HCT116 (cell line): ENCODE measurements around the gene AGFG2. TPM values are rescaled to one million over a fixed set of nuclear protein-coding genes. Genes with fewer than 3 reads are reported as not detected.

Source experiments
- ATAC-seq: fragments of 200-7000 bp; cut with Tn5 transposase; 2 replicates; pipeline ENCODE4 v1.9.1; 2020; ENCODE audit warnings: mild to moderate bottlenecking, moderate library complexity
- Bru-seq: library from RNA; stranded (reverse); fragments of 400-500 nt; gene quantifications from one replicate; lab custom pipeline; 2021; lab: Mats Ljungman, UMichigan
- BruChase-seq, 2 experiments: library from RNA; stranded (reverse); fragments of 400-500 nt; gene quantifications; one replicate each; lab custom pipeline; 2021; lab: Mats Ljungman, UMichigan
- BruUV-seq: library from RNA; stranded (reverse); fragments of 400-500 nt; replicated peaks from 2 replicates; lab custom pipeline; 2021; lab: Mats Ljungman, UMichigan
- CTCF ChIA-PET: fragments of 300-600 bp; sonication (Branson Sonifier 250); formaldehyde crosslinking; loops from one replicate; lab custom pipeline; 2021; ENCODE audit warnings: antibody characterized with exemption; lab: Charles Lee
- POLR2A ChIA-PET: fragments of 300-600, 350-600 bp; sonication (Branson Sonifier 250); formaldehyde crosslinking; loops from one replicate; lab custom pipeline; 2021; ENCODE audit warnings: antibody characterized with exemption; lab: Charles Lee
- RAD21 ChIA-PET, 2 experiments: fragments of 300-600 bp; sonication (Branson Sonifier 250); formaldehyde crosslinking; loops; one replicate each; lab custom pipeline; 2023; ENCODE audit warnings: low total read pairs in 2 of 2; ENCODE audit not compliant: uncharacterized antibody in 2 of 2, unreplicated experiment in 2 of 2, low non-redundant PET in 1 of 2; lab: Charles Lee
- DNase-seq: peaks from one replicate; pipeline ENCODE4 v3.0.0-alpha.2; 2010; ENCODE audit warnings: low read depth, low spot score
- H2AFZ ChIP-seq: fragments of 200-600 bp; shearing (Covaris generic), sonication (generic); 2 replicates; pipeline ENCODE4 v1.6.1; 2017; ENCODE audit warnings: low read depth, mixed run types, mixed read lengths, antibody characterized with exemption, low read length; ENCODE audit not compliant: poor library complexity, severe bottlenecking
- H3K27ac ChIP-seq: 2 replicates; pipeline ENCODE4 v1.5.1; 2012; ENCODE audit warnings: low read depth, low read length
- H3K27me3 ChIP-seq: fragments of 200-600 bp; sonication (generic); 2 replicates; pipeline ENCODE4 v1.6.1; 2016; ENCODE audit warnings: mixed run types, low read length, mixed read lengths; ENCODE audit not compliant: insufficient read depth
- H3K36me3 ChIP-seq, 2 experiments: fragments of 200-500 bp in 1 of 2; fragments of 200-600 bp in 1 of 2; sonication (Bioruptor generic) in 1 of 2; sonication (generic) in 1 of 2; 2 replicates each; pipeline versions ENCODE4 v1.5.1 to v1.6.1; 2014 to 2016; ENCODE audit warnings: low read length in 2 of 2, inconsistent platforms in 1 of 2, mixed read lengths in 1 of 2, mixed run types in 1 of 2; ENCODE audit not compliant: insufficient read depth in 2 of 2, control insufficient read depth in 1 of 2
- H3K4me1 ChIP-seq, 2 experiments: fragments of 200-600 bp in 1 of 2; sonication (generic) in 1 of 2; 2 replicates each; pipeline versions ENCODE4 v1.5.1 to v1.6.1; 2012 to 2017; ENCODE audit warnings: low read length in 2 of 2, inconsistent platforms in 1 of 2, mild to moderate bottlenecking in 1 of 2, mixed read lengths in 1 of 2, mixed run types in 1 of 2, moderate library complexity in 1 of 2; ENCODE audit not compliant: insufficient read depth in 2 of 2, control insufficient read depth in 1 of 2
- H3K4me2 ChIP-seq: fragments of 200-600 bp; sonication (generic); 2 replicates; pipeline ENCODE4 v1.6.1; 2017; ENCODE audit warnings: mixed run types, low read length, mixed read lengths
- H3K4me3 ChIP-seq, 2 experiments: fragments of 200-600 bp in 1 of 2; sonication (generic) in 1 of 2; replicated peaks in 1 of 2; 2 replicates each; pipeline ENCODE4 v1.5.1; 2011 to 2016; ENCODE audit warnings: low read length in 2 of 2, control low read depth in 1 of 2, low read depth in 1 of 2, mild to moderate bottlenecking in 1 of 2, mixed read lengths in 1 of 2, mixed run types in 1 of 2
- H3K79me2 ChIP-seq: fragments of 200-600 bp; sonication (generic); 2 replicates; pipeline ENCODE4 v1.6.1; 2017; ENCODE audit warnings: mild to moderate bottlenecking, mixed run types, low read length, moderate library complexity, mixed read lengths; ENCODE audit not compliant: insufficient read depth
- H3K9ac ChIP-seq: fragments of 200-600 bp; sonication (generic); 2 replicates; pipeline ENCODE4 v1.6.1; 2016; ENCODE audit warnings: low read length, mixed read lengths
- H3K9me2 ChIP-seq: fragments of 200-600 bp; sonication (generic), shearing (Covaris generic); 2 replicates; pipeline ENCODE4 v1.6.1; 2017; ENCODE audit warnings: mixed run types, mild to moderate bottlenecking, moderate library complexity; ENCODE audit not compliant: insufficient read depth
- H3K9me3 ChIP-seq, 2 experiments: fragments of 200-500 bp in 1 of 2; fragments of 200-600 bp in 1 of 2; sonication (Bioruptor generic) in 1 of 2; sonication (generic) in 1 of 2; 2 replicates each; pipeline ENCODE4 v1.6.1; 2014 to 2017; ENCODE audit warnings: low read length in 2 of 2, mixed read lengths in 2 of 2, inconsistent platforms in 1 of 2, low read depth in 1 of 2, mild to moderate bottlenecking in 1 of 2, mixed run types in 1 of 2, moderate library complexity in 1 of 2; ENCODE audit not compliant: control insufficient read depth in 1 of 2, insufficient read depth in 1 of 2
- H4K20me1 ChIP-seq: fragments of 200-600 bp; sonication (generic), shearing (Covaris generic); 2 replicates; pipeline ENCODE4 v1.6.1; 2017; ENCODE audit warnings: mixed run types, mild to moderate bottlenecking, moderate library complexity; ENCODE audit not compliant: insufficient read depth
- ATF3 ChIP-seq: IDR thresholded peaks from 2 replicates; pipeline ENCODE4 v1.6.1; 2012
- CTCF ChIP-seq, 3 experiments: fragments of 200-600 bp in 1 of 3; sonication (generic) in 1 of 3; IDR thresholded peaks in 2 of 3; conservative IDR thresholded peaks in 1 of 3; 2 replicates each; pipeline ENCODE4 v1.5.1; 2012 to 2017; ENCODE audit warnings: low read depth in 2 of 3, low read length in 2 of 3, antibody characterized with exemption in 1 of 3, borderline replicate concordance in 1 of 3, control low read depth in 1 of 3, mild to moderate bottlenecking in 1 of 3, mixed read lengths in 1 of 3, mixed run types in 1 of 3, moderate library complexity in 1 of 3; ENCODE audit not compliant: insufficient read depth in 1 of 3
- EGR1 ChIP-seq: IDR thresholded peaks from 2 replicates; pipeline ENCODE4 v1.6.1; 2012; ENCODE audit warnings: low read depth
- EZH2phosphoT487 ChIP-seq: fragments of 200-600 bp; IDR thresholded peaks from 2 replicates; pipeline ENCODE4 v1.6.1; 2018; ENCODE audit warnings: antibody characterized with exemption, borderline replicate concordance
- FOSL1 ChIP-seq: IDR thresholded peaks from 2 replicates; pipeline ENCODE4 v1.6.1; 2012; ENCODE audit warnings: low read depth
- JUND ChIP-seq: IDR thresholded peaks from 2 replicates; pipeline ENCODE4 v1.6.1; 2012
- POLR2AphosphoS5 ChIP-seq: IDR thresholded peaks from 2 replicates; pipeline ENCODE4 v1.6.1; 2011; ENCODE audit warnings: mild to moderate bottlenecking, low read depth, low read length, moderate library complexity
- SIN3A ChIP-seq: IDR thresholded peaks from 2 replicates; pipeline ENCODE4 v1.6.1; 2012; ENCODE audit warnings: low read depth
- SRF ChIP-seq: IDR thresholded peaks from 2 replicates; pipeline ENCODE4 v1.6.1; 2012; ENCODE audit warnings: low read depth
- TCF7L2 ChIP-seq: IDR thresholded peaks from 2 replicates; pipeline ENCODE4 v1.7.0; 2011; ENCODE audit warnings: borderline replicate concordance, inconsistent platforms; ENCODE audit not compliant: insufficient read depth, insufficient read length; ENCODE audit errors: extremely low read depth
- ZBTB33 ChIP-seq: IDR thresholded peaks from 2 replicates; pipeline ENCODE4 v1.6.1; 2011; ENCODE audit warnings: mild to moderate bottlenecking, low read length, moderate library complexity; ENCODE audit not compliant: insufficient replicate concordance; ENCODE audit errors: extremely low read depth
- ZNF274 ChIP-seq: fragments of 200-500 bp; sonication (Bioruptor generic); IDR thresholded peaks from 2 replicates; pipeline ENCODE4 v1.6.1; 2014; ENCODE audit warnings: mild to moderate bottlenecking, low read depth, low read length, inconsistent platforms
- intact Hi-C: fragments of 100-400 bp; cut with micrococcal nuclease; formaldehyde crosslinking; loops from 2 replicates; pipeline ENCODE4 v1.10.0; 2022
- long read RNA-seq: library from polyadenylated mRNA; unstranded; transcript quantifications from one replicate; pipeline ENCODE4 v2.0.0, GENCODE V29; 2021; ENCODE audit not compliant: unreplicated experiment
- polyA plus RNA-seq: library from polyadenylated mRNA; unstranded; fragments of >200 nt; gene quantifications from 2 replicates; pipeline ENCODE4 v1.2.1, GENCODE V29; 2012; ENCODE audit warnings: missing spikeins
- total RNA-seq: library from RNA; stranded (reverse); gene quantifications from one replicate; pipeline ENCODE4 v1.2.1, GENCODE V29; 2021; ENCODE audit not compliant: unreplicated experiment

AGFG2 gene
- total RNA-seq (14.0 TPM), Bru-seq, nascent RNA (percentile 53 among the genes with signal in this experiment), BruChase-seq, experiment 1, labeled RNA remaining after a 6-hour chase (percentile 46 among the genes with signal in this experiment), BruChase-seq, experiment 2, labeled RNA remaining after a 2-hour chase (percentile 52 among the genes with signal in this experiment)
- 7.8 and 9.2 TPM in 2 replicates for polyA plus RNA-seq
- long read RNA-seq, full-length matches to known transcripts, result 5 of 12 reads
- long read RNA-seq, partial matches to known transcripts, result 5 of 12 reads
- long read RNA-seq, other reads (novel, unspliced or antisense), result 2 of 12 reads

GRCh38 chr7:100538654-100539435 is at the start of gene AGFG2:
Gene AGFG2, plus strand, starts transcription at chr7:100539203. Its CDS starts 144 bp downstream, at chr7:100539347.
- Histone ChIP-seq H3K27me3 (no peaks in the 10 kb centered on the region), H3K79me2 (peaks cover 11% of the 10 kb centered on the region; the same call in 1 of the 2 replicates), H3K9me3 (no peaks in the 10 kb centered on the region), H3K9ac (peak within 1 kb of the TSS; percentile 76), H3K27ac (peak within 1 kb of the TSS; percentile 42), H4K20me1 (no peaks in the 10 kb centered on the region), H2AFZ (peak within 1 kb of the TSS; percentile 97), H3K9me2 (no peaks in the 10 kb centered on the region), H3K4me3 (peak within 1 kb of the TSS; percentile 58 to 77), H3K36me3 (no peaks in the 10 kb centered on the region), H3K4me1 (peaks cover 17 to 26% of the 10 kb centered on the region in 2 experiments), H3K4me2 (peak within 1 kb of the TSS; percentile 95)
- TF ChIP-seq SIN3A (no peak), ZBTB33 (peak; percentile 46), POLR2AphosphoS5 (peak; percentile 54; the same call in 1 of the 2 replicates), TCF7L2 (peak; percentile 95), JUND (no peak), EGR1 (no peak), ATF3 (no peak), ZNF274 (no peak), SRF (no peak), CTCF (IDR thresholded peaks at IDR 0.05 in 2 of 3, conservative IDR thresholded peaks at IDR 0.05 in 1 of 3; ENCODE audit: borderline replicate concordance in 1 of 3, insufficient read depth in 1 of 3, low read depth in 2 of 3, low read length in 2 of 3) (no peak), FOSL1 (no peak), EZH2phosphoT487 (no peak)
- intact Hi-C loops, result no loop called here
- ChIA-PET RAD21 (interaction anchor here in 1 of 2 experiments (1.1 kb wide), 1 partner anchor 21 kb away, joined by 4 read pairs; no protein-coding TSS in a partner anchor), POLR2A (interaction anchor here (1.0 to 1.5 kb wide), 4 partner anchors 10 to 110 kb away, joined by 3 to 8 read pairs (median 4); partner anchors contain the start of genes FBXO24, MEPCE and ZCWPW1), CTCF (interaction anchor here (0.6 to 1.2 kb wide), 4 partner anchors 21 to 257 kb away, joined by 3 to 4 read pairs (median 3); partner anchors contain the start of gene FBXO24)
- no TSS peak for BruUV-seq
- DNase-seq, result peak; percentile 98
- ATAC-seq, result peak; percentile 96
